Body of pancreas (tissue), 4 donors: Measurements from ENCODE around the gene CADM2. TPM values are rescaled to one million over a fixed set of nuclear protein-coding genes. Genes with fewer than 3 reads are reported as not detected.

Experiments
- ATAC-seq: fragments of 150-250 bp; one replicate; pipeline ENCODE4 v1.9.1; 2016
- DNase-seq, 4 donors: peaks; one replicate each; pipeline ENCODE4 v3.0.0-alpha.2; 2019
- H3K27ac ChIP-seq, 4 donors: fragments of 200-600 bp; sonication (generic); 1 replicate in 3 of 4; 2 replicates in 1 of 4; pipeline versions ENCODE4 v1.5.1 to v1.6.1; 2016 to 2019; ENCODE audit warnings: mild to moderate bottlenecking in 1 of 4, mixed read lengths in 1 of 4, moderate library complexity in 1 of 4
- H3K27me3 ChIP-seq, 2 donors: fragments of 200-600 bp; sonication (generic); one replicate each; pipeline ENCODE4 v1.6.0; 2016; ENCODE audit warnings: mild to moderate bottlenecking in 1 of 2
- H3K36me3 ChIP-seq, 2 donors: fragments of 200-600 bp; sonication (generic); replicated peaks in 1 of 2; 2 replicates each; pipeline ENCODE4 v1.5.1; 2016; ENCODE audit warnings: low read depth in 2 of 2; ENCODE audit not compliant: insufficient read depth in 1 of 2
- H3K4me1 ChIP-seq: fragments of 200-600 bp; sonication (generic); one replicate; pipeline ENCODE4 v1.6.0; 2016
- H3K4me3 ChIP-seq, 2 donors: fragments of 200-600 bp; sonication (generic); 1 replicate in 1 of 2; 2 replicates in 1 of 2; pipeline ENCODE4 v1.5.1; 2016 to 2019
- H3K9me3 ChIP-seq, 3 donors: fragments of 200-600 bp; sonication (generic); 1 replicate in 2 of 3; 2 replicates in 1 of 3; pipeline ENCODE4 v1.5.1; 2016
- POLR2A ChIP-seq, 3 donors: fragments of 450-650 bp; IDR thresholded peaks; one replicate each; pipeline ENCODE4 v1.6.1; 2016; ENCODE audit warnings: antibody characterized with exemption in 3 of 3, mild to moderate bottlenecking in 2 of 3
- WGBS, 2 donors: methylation state at CpG; one replicate each; pipeline ENCODE4 v1.1.5; 2017; 5-methylcytosine and 5-hydroxymethylcytosine counted together
- intact Hi-C: fragments of 100-400 bp; cut with DNase I; formaldehyde crosslinking; loops from one replicate; pipeline ENCODE4 v1.15.1; 2023
- total RNA-seq, 2 donors: library from RNA; depleted of rRNA; stranded (reverse); fragments of >200 nt; gene quantifications; one replicate each; pipeline ENCODE4 v1.1.0, GENCODE V29; 2016
- TF ChIP-seq, protein P1 (sequence below), 7 experiments: fragments of 450-650 bp in 4 of 7; fragments of 200-600 bp in 3 of 7; sonication (generic) in 3 of 7; IDR thresholded peaks; one replicate each; pipeline ENCODE4 v1.5.1; 2016 to 2019; ENCODE audit warnings: antibody characterized with exemption in 7 of 7

Gene CADM2
- total RNA-seq, 2 donors from 2014 or later = 0.26 to 1.3 TPM

DNA sequence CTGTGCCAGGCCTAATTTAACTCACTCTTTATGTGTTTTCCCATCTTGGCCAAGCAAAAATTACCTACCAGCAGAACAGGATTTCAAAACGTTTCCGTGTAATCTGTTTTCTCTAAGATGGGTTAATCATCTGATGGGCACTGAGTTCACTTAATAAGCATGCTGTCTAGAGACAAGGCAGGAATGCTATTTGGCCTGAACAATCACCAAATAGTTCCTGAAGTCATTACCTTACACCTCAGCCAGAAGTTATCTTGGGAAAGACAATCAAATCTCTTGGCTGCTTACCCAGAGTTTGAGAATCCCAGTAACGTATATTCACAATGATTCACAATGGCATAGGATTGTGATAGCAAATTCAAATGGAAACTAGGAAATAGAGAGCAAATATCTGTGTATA is 779.1 kb downstream of the CADM2 start:
- Histone ChIP-seq H3K27ac (no peak overlapping the region), H3K27me3 (no peaks in the 10 kb centered on the region), H3K9me3 (no peaks in the 10 kb centered on the region), H3K36me3 (no peaks in the 10 kb centered on the region), H3K4me1 (no peaks in the 10 kb centered on the region), H3K4me3 (no peak overlapping the region)
- DNase-seq = no peak
- TF ChIP-seq POLR2A (IDR thresholded peaks at IDR 0.05) = no peak
- TF ChIP-seq, protein P1, sequence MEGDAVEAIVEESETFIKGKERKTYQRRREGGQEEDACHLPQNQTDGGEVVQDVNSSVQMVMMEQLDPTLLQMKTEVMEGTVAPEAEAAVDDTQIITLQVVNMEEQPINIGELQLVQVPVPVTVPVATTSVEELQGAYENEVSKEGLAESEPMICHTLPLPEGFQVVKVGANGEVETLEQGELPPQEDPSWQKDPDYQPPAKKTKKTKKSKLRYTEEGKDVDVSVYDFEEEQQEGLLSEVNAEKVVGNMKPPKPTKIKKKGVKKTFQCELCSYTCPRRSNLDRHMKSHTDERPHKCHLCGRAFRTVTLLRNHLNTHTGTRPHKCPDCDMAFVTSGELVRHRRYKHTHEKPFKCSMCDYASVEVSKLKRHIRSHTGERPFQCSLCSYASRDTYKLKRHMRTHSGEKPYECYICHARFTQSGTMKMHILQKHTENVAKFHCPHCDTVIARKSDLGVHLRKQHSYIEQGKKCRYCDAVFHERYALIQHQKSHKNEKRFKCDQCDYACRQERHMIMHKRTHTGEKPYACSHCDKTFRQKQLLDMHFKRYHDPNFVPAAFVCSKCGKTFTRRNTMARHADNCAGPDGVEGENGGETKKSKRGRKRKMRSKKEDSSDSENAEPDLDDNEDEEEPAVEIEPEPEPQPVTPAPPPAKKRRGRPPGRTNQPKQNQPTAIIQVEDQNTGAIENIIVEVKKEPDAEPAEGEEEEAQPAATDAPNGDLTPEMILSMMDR (IDR thresholded peaks at IDR 0.05) = no peak
- WGBS, 2 donors = 22 to 33% methylated on average over 3 of the region's 3 CpGs
- intact Hi-C loops = no loop called here
- ATAC-seq = no peak

DNA sequence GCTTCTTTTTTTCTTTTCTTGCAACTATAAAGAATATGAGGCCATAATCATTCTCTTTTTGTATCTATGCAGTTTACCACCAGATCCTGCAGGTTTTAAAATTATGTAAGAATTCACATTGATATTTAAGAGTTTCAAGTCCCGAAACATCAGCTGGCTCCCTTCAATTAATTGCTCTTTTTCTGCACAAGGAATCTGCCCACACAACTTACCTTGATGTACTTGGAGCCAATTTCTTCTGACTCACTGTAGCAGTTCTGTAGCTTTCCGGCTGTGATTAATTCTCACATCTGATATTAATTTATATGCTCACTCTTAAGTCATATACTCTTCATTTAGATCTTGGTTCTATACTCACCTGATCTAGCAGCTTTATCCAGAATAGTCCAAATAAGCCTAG is 781.8 kb downstream of the CADM2 start:
- DNase-seq (no peak), ATAC-seq (no peak)
- TF ChIP-seq POLR2A (IDR thresholded peaks at IDR 0.05) = no peak
- TF ChIP-seq, protein P1 (IDR thresholded peaks at IDR 0.05) = no peak
- intact Hi-C loops = no loop called here
- no peak overlapping the region for H3K4me3 ChIP-seq
- no peaks in the 10 kb centered on the region for H3K9me3 ChIP-seq
- no peaks in the 10 kb centered on the region for H3K4me1 ChIP-seq
- no peaks in the 10 kb centered on the region for H3K27me3 ChIP-seq
- H3K27ac ChIP-seq = no peak overlapping the region
- no peaks in the 10 kb centered on the region for H3K36me3 ChIP-seq
- 55 to 66% methylated on average over 2 of the region's 2 CpGs for WGBS, 2 donors

DNA sequence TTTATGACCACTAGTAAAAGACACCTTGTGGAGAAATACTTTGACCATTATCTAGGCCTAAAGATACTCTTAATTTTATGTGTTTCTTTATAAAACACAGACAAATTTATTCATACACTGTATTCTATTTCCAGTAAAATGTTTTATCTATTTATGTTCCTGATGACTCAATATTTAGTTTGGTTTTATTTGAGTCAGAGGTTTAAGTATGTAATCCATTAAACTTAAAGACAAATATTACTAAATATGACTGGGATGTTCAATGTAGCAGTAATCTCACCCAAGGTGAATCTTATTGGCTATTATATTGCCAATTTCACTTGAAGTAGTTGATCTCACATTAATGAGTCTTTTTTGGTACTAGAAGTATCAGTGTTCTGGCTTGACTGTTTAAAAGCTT is 799.7 kb downstream of the CADM2 start:
- Histone ChIP-seq H3K27ac (no peak overlapping the region), H3K27me3 (no peaks in the 10 kb centered on the region), H3K4me3 (no peak overlapping the region), H3K9me3 (peaks cover 0 to 5% (median 0%) of the 10 kb centered on the region in 3 donors), H3K4me1 (no peaks in the 10 kb centered on the region), H3K36me3 (no peaks in the 10 kb centered on the region)
- no peak for ATAC-seq
- intact Hi-C loops = no loop called here
- no peak for TF ChIP-seq POLR2A (IDR thresholded peaks at IDR 0.05)
- TF ChIP-seq, protein P1 (IDR thresholded peaks at IDR 0.05) = no peak
- no peak for DNase-seq

DNA sequence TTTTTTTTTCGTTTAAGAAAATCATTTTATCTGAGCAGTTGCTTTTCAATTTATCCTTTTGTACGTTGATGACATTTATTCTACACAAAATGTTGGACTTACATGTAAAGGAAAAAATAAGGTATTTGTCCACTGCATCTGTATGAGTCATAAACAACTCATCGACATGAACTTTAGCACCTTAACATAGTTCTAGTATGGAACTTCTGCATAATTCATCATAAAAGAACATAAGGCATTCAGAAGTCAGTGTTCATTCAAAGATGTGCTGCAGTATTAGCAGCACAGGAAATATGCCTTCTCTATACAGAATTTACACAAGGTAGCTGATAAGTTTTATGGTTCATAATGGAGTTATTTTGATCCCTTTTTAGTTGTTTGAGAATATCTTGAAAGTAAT is 801.6 kb downstream of the CADM2 start:
- peaks cover 0 to 5% (median 0%) of the 10 kb centered on the region in 3 donors for H3K9me3 ChIP-seq
- H3K36me3 ChIP-seq = no peaks in the 10 kb centered on the region
- no peaks in the 10 kb centered on the region for H3K4me1 ChIP-seq
- H3K27ac ChIP-seq = no peak overlapping the region
- WGBS, 2 donors = 18 to 26% methylated on average over 3 of the region's 3 CpGs
- TF ChIP-seq, protein P1 (IDR thresholded peaks at IDR 0.05) = no peak
- no peak for TF ChIP-seq POLR2A (IDR thresholded peaks at IDR 0.05)
- ATAC-seq (no peak), DNase-seq (no peak)
- intact Hi-C loops = no loop called here
- H3K27me3 ChIP-seq = no peaks in the 10 kb centered on the region
- no peak overlapping the region for H3K4me3 ChIP-seq

DNA sequence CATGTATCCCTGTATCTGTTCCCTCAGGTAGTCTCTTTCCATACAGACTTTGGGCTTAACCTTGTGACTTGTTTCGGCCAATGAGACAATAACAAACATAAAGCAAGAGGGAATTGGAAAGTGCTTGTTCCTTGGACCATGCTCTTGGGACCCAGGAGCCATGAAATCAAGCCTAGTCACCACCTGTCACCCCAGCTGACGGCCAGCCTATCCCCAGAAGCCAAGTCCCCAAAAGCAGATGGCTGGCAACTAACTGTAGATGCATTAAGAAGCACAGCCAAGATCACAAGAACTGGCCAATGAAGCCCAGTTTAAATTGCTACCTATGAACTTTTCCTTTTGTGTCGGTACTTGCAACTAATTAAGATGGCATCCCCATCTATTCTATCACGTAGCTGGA is 822.0 kb downstream of the CADM2 start:
- TF ChIP-seq, protein P1 (IDR thresholded peaks at IDR 0.05) = no peak
- H3K4me3 ChIP-seq = no peak overlapping the region
- DNase-seq (no peak), ATAC-seq (no peak)
- H3K9me3 ChIP-seq = no peaks in the 10 kb centered on the region
- H3K27me3 ChIP-seq = no peaks in the 10 kb centered on the region
- 86 to 92% methylated on average over 4 of the region's 4 CpGs for WGBS, 2 donors
- H3K36me3 ChIP-seq = no peaks in the 10 kb centered on the region
- H3K27ac ChIP-seq = no peak overlapping the region
- intact Hi-C loops = no loop called here
- H3K4me1 ChIP-seq = no peaks in the 10 kb centered on the region
